HL-60 (cell line): ENCODE data around the gene LSAMP.

Experiments
- POLR2AphosphoS5 ChIP-seq: IDR thresholded peaks from 2 replicates; pipeline ENCODE4 v1.6.1; 2012; ENCODE audit warnings: low read depth
- SPI1 ChIP-seq: IDR thresholded peaks from 2 replicates; pipeline ENCODE4 v1.6.1; 2012; ENCODE audit warnings: low read depth, mild to moderate bottlenecking, borderline replicate concordance

DNA sequence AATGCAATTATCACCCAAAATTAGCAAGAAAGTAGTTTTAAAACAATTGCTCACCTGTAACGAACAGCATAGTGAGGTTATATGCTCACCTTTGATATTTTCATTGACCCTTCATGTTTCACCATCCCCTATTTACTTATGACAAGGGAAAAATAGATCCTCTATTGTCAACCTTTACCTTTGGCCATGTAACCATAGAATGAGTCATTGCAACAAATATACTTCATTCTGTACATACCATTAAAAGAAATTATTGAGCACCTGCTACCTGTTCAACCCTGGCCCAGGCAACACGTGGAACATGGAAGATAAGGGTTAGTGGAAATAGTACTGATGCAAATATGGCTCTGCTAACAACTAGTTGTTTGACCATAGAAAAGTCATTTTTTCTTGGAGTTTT, 20.2 kb downstream of the LSAMP start:
- TF ChIP-seq POLR2AphosphoS5 (no peak), SPI1 (no peak)
